WERI-Rb-1 (cell line): ENCODE data around the gene LGALS16.
"Not testable (repeated sequence)": the region's sequence is repeated elsewhere in the genome, so short reads cannot be mapped to it uniquely, and the experiment has no call there.

ENCODE experiments used
- DNase-seq: peaks from one replicate; pipeline ENCODE4 v3.0.0-alpha.2; 2020
- H3K27ac ChIP-seq: fragments of 250-450 bp; sonication (Bioruptor Pico); 2 replicates; pipeline ENCODE4 v1.5.1; 2020; ENCODE audit warnings: mild to moderate bottlenecking, moderate library complexity
- H3K27me3 ChIP-seq: fragments of 250-450 bp; sonication (Bioruptor Pico); 2 replicates; pipeline ENCODE4 v1.5.1; 2021; ENCODE audit warnings: mild to moderate bottlenecking, low read depth, moderate library complexity; ENCODE audit not compliant: insufficient read depth, severe bottlenecking
- H3K36me3 ChIP-seq: fragments of 250-450 bp; sonication (Bioruptor Pico); 2 replicates; pipeline ENCODE4 v1.5.1; 2020; ENCODE audit warnings: mild to moderate bottlenecking, moderate library complexity
- H3K4me3 ChIP-seq: 2 replicates; pipeline ENCODE4 v1.5.1; 2011; ENCODE audit warnings: low read depth, mild to moderate bottlenecking, control low read depth, low read length
- H3K9me3 ChIP-seq: fragments of 250-450 bp; sonication (Bioruptor Pico); 2 replicates; pipeline ENCODE4 v1.5.1; 2021; ENCODE audit warnings: mild to moderate bottlenecking, moderate library complexity; ENCODE audit not compliant: severe bottlenecking
- CTCF ChIP-seq: IDR thresholded peaks from 2 replicates; pipeline ENCODE4 v1.5.1; 2011; ENCODE audit warnings: low read depth, mild to moderate bottlenecking, control low read depth, inconsistent platforms, low read length

The LGALS16 gene

GRCh38 chr19:39679791-39680168 lies 24.1 kb downstream of the LGALS16 start:
- no peak overlapping the region for H3K4me3 ChIP-seq
- no peak overlapping the region for H3K27ac ChIP-seq
- peaks cover 92% of the 10 kb centered on the region for H3K27me3 ChIP-seq
- H3K9me3 ChIP-seq = no peaks in the 10 kb centered on the region
- no peak for DNase-seq
- TF ChIP-seq CTCF = no peak
- no peaks in the 10 kb centered on the region for H3K36me3 ChIP-seq

- no peak for TF ChIP-seq CTCF
- H3K27ac ChIP-seq = no peak overlapping the region
- peaks cover 93% of the 10 kb centered on the region for H3K27me3 ChIP-seq
- no peaks in the 10 kb centered on the region for H3K9me3 ChIP-seq
- H3K36me3 ChIP-seq = no peaks in the 10 kb centered on the region
- no peak for DNase-seq
- H3K4me3 ChIP-seq = no peak overlapping the region
Measured at GRCh38 chr19:39680593-39680992, 24.9 kb downstream of the LGALS16 start.

GRCh38 chr19:39681416-39681815 lies 25.7 kb downstream of the LGALS16 start:
- no peaks in the 10 kb centered on the region for H3K36me3 ChIP-seq
- TF ChIP-seq CTCF = no peak
- H3K27me3 ChIP-seq = peaks cover 94% of the 10 kb centered on the region
- H3K4me3 ChIP-seq = no peak overlapping the region
- no peak for DNase-seq
- no peak overlapping the region for H3K27ac ChIP-seq
- H3K9me3 ChIP-seq = no peaks in the 10 kb centered on the region

- H3K27me3 ChIP-seq = peaks cover 74% of the 10 kb centered on the region
- no peak overlapping the region for H3K4me3 ChIP-seq
- no peak for DNase-seq
Measured at GRCh38 chr19:39684267-39684666, 28.6 kb downstream of the LGALS16 start.

GRCh38 chr19:39686739-39687138 lies 31.0 kb downstream of the LGALS16 start:
- Histone ChIP-seq H3K36me3 (no peaks in the 10 kb centered on the region), H3K27ac (no peak overlapping the region), H3K27me3 (peaks cover 70% of the 10 kb centered on the region), H3K9me3 (peaks cover 7% of the 10 kb centered on the region), H3K4me3 (no peak overlapping the region)
- TF ChIP-seq CTCF = no peak
- no peak for DNase-seq

More at GRCh38 chr19:39684267-39684666, 28.6 kb downstream of the LGALS16 start:
- Histone ChIP-seq H3K27ac (no peak overlapping the region), H3K9me3 (peaks cover 1% of the 10 kb centered on the region), H3K36me3 (no peaks in the 10 kb centered on the region)
- TF ChIP-seq CTCF = no peak

- H3K27me3 ChIP-seq = peaks cover 69% of the 10 kb centered on the region
- not testable (repeated sequence) for DNase-seq, H3K9me3 ChIP-seq, H3K4me3 ChIP-seq, H3K36me3 ChIP-seq, H3K27ac ChIP-seq
Measured at GRCh38 chr19:39688637-39689036, 32.9 kb downstream of the LGALS16 start.
